ENCODE measurements around the gene STT3A. TPM values are rescaled to one million over a fixed set of nuclear protein-coding genes. Genes with fewer than 3 reads are reported as not detected.

The STT3A gene
- total and polyA plus RNA-seq, 2 of the 13 experiments (the other 11 are each of a cell fraction or from before 2014, with no cell fraction given): 229 to 319 TPM

DNA sequence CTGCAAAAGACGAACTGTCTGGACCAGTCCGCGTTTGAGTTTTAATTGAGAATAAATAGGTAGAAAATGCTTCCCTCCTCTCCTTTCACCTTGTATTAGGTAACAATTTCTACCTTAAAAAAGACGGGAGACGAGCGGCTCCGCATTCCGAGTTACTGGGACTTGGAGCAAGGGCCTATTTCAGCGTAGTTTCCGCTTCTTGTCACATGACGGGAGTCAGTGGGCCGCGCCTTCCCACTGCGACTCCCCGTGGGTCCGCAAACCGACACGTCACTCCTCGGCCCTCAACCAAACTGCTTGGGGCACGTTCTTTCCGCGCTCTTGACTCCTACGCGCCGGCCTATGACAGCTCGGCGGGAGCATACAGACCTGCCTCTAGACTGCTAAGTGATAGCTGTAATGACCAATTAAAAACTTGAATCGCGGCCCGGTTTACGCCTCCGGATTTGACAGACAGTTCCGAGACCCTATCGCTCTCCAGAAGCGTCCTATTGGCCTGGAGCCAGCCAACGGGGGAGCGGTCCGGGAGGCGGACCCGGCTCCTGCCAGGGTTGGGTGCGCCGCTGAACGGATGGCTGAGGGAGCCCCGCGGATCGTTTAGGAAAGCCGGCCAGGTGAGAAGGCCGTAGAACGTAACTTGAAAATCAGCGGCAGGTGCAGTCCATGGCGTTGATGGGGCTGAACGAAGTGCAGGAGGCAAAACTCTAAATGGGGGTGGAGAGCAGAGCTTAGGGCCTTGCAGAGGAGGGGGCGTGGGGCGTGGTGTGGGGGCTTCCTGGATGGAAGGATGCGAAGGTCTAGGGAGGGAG lies at the start of gene STT3A (continued):
- TF ChIP-seq, protein P1, sequence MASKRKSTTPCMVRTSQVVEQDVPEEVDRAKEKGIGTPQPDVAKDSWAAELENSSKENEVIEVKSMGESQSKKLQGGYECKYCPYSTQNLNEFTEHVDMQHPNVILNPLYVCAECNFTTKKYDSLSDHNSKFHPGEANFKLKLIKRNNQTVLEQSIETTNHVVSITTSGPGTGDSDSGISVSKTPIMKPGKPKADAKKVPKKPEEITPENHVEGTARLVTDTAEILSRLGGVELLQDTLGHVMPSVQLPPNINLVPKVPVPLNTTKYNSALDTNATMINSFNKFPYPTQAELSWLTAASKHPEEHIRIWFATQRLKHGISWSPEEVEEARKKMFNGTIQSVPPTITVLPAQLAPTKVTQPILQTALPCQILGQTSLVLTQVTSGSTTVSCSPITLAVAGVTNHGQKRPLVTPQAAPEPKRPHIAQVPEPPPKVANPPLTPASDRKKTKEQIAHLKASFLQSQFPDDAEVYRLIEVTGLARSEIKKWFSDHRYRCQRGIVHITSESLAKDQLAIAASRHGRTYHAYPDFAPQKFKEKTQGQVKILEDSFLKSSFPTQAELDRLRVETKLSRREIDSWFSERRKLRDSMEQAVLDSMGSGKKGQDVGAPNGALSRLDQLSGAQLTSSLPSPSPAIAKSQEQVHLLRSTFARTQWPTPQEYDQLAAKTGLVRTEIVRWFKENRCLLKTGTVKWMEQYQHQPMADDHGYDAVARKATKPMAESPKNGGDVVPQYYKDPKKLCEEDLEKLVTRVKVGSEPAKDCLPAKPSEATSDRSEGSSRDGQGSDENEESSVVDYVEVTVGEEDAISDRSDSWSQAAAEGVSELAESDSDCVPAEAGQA (IDR thresholded peaks at IDR 0.05; ENCODE audit: low read depth): peak; percentile 14
- TF ChIP-seq, protein P1 (CRISPR knock-in tag; IDR thresholded peaks at IDR 0.05; ENCODE audit: borderline replicate concordance): no peak
- TF ChIP-seq TAF15 (IDR thresholded peaks at IDR 0.05; ENCODE audit: low read depth, low read length, poor library complexity, severe bottlenecking): no peak
- TF ChIP-seq, protein P2, sequence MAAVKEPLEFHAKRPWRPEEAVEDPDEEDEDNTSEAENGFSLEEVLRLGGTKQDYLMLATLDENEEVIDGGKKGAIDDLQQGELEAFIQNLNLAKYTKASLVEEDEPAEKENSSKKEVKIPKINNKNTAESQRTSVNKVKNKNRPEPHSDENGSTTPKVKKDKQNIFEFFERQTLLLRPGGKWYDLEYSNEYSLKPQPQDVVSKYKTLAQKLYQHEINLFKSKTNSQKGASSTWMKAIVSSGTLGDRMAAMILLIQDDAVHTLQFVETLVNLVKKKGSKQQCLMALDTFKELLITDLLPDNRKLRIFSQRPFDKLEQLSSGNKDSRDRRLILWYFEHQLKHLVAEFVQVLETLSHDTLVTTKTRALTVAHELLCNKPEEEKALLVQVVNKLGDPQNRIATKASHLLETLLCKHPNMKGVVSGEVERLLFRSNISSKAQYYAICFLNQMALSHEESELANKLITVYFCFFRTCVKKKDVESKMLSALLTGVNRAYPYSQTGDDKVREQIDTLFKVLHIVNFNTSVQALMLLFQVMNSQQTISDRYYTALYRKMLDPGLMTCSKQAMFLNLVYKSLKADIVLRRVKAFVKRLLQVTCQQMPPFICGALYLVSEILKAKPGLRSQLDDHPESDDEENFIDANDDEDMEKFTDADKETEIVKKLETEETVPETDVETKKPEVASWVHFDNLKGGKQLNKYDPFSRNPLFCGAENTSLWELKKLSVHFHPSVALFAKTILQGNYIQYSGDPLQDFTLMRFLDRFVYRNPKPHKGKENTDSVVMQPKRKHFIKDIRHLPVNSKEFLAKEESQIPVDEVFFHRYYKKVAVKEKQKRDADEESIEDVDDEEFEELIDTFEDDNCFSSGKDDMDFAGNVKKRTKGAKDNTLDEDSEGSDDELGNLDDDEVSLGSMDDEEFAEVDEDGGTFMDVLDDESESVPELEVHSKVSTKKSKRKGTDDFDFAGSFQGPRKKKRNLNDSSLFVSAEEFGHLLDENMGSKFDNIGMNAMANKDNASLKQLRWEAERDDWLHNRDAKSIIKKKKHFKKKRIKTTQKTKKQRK (IDR thresholded peaks at IDR 0.05; ENCODE audit: low read length): peak; percentile 89
- TF ChIP-seq, protein P3, sequence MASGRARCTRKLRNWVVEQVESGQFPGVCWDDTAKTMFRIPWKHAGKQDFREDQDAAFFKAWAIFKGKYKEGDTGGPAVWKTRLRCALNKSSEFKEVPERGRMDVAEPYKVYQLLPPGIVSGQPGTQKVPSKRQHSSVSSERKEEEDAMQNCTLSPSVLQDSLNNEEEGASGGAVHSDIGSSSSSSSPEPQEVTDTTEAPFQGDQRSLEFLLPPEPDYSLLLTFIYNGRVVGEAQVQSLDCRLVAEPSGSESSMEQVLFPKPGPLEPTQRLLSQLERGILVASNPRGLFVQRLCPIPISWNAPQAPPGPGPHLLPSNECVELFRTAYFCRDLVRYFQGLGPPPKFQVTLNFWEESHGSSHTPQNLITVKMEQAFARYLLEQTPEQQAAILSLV (CRISPR knock-in tag; IDR thresholded peaks at IDR 0.05; ENCODE audit: borderline replicate concordance): no peak
- peak; percentile 94 for TF ChIP-seq KAT8 (CRISPR knock-in tag; IDR thresholded peaks at IDR 0.05)
- no peak for TF ChIP-seq ZBTB3 (CRISPR knock-in tag; IDR thresholded peaks at IDR 0.05; ENCODE audit: borderline replicate concordance, low read depth)
- TF ChIP-seq, protein P4, sequence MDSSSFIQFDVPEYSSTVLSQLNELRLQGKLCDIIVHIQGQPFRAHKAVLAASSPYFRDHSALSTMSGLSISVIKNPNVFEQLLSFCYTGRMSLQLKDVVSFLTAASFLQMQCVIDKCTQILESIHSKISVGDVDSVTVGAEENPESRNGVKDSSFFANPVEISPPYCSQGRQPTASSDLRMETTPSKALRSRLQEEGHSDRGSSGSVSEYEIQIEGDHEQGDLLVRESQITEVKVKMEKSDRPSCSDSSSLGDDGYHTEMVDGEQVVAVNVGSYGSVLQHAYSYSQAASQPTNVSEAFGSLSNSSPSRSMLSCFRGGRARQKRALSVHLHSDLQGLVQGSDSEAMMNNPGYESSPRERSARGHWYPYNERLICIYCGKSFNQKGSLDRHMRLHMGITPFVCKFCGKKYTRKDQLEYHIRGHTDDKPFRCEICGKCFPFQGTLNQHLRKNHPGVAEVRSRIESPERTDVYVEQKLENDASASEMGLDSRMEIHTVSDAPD (CRISPR knock-in tag; IDR thresholded peaks at IDR 0.05): no peak
- TF ChIP-seq, protein P5, sequence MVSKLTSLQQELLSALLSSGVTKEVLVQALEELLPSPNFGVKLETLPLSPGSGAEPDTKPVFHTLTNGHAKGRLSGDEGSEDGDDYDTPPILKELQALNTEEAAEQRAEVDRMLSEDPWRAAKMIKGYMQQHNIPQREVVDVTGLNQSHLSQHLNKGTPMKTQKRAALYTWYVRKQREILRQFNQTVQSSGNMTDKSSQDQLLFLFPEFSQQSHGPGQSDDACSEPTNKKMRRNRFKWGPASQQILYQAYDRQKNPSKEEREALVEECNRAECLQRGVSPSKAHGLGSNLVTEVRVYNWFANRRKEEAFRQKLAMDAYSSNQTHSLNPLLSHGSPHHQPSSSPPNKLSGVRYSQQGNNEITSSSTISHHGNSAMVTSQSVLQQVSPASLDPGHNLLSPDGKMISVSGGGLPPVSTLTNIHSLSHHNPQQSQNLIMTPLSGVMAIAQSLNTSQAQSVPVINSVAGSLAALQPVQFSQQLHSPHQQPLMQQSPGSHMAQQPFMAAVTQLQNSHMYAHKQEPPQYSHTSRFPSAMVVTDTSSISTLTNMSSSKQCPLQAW (CRISPR knock-in tag; IDR thresholded peaks at IDR 0.05): peak; percentile 44; the same call in 1 of the 2 replicates
- TF ChIP-seq SALL2 (CRISPR knock-in tag; IDR thresholded peaks at IDR 0.05): no peak; the same call in 1 of the 2 replicates
- TF ChIP-seq ZNF496 (CRISPR knock-in tag; IDR thresholded peaks at IDR 0.05; ENCODE audit: insufficient replicate concordance): no peak
- TF ChIP-seq, protein P6, sequence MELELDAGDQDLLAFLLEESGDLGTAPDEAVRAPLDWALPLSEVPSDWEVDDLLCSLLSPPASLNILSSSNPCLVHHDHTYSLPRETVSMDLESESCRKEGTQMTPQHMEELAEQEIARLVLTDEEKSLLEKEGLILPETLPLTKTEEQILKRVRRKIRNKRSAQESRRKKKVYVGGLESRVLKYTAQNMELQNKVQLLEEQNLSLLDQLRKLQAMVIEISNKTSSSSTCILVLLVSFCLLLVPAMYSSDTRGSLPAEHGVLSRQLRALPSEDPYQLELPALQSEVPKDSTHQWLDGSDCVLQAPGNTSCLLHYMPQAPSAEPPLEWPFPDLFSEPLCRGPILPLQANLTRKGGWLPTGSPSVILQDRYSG (CRISPR knock-in tag; IDR thresholded peaks at IDR 0.05): no peak
- peak; percentile 78 to 94 for TF ChIP-seq POLR2A (IDR thresholded peaks at IDR 0.05; ENCODE audit: insufficient read depth in 1 of 2, low read depth in 2 of 2, low read length in 2 of 2)
